Activated CD8-positive, alpha-beta memory T cell treated with anti-CD3 and anti-CD28 coated beads for 24 hours (primary cell): ENCODE data around the gene HENMT1.

Source experiments
- DNase-seq: peaks from one replicate; pipeline ENCODE4 v3.0.0-alpha.2; 2020

The HENMT1 gene

DNA sequence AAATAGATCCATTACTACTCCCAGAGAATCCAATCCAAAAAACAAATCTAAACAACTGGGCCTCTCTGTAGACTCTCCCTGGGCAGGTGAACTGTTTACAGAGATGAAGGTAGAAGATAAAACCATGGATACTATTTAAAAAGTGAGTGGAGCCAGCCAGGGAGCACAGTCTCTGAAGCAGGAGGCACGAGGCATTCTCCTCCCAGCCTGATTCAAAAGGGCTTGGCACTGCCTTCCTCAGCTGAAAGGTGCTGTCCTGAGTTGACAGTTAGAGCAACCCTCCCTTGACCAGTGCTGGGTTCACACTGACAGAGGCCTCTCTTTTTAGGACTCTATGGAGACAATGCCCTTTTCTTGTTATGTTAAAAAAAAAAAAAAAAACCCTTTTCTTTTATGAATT lies 36.8 kb downstream of the HENMT1 start:
- no peak for DNase-seq

DNA sequence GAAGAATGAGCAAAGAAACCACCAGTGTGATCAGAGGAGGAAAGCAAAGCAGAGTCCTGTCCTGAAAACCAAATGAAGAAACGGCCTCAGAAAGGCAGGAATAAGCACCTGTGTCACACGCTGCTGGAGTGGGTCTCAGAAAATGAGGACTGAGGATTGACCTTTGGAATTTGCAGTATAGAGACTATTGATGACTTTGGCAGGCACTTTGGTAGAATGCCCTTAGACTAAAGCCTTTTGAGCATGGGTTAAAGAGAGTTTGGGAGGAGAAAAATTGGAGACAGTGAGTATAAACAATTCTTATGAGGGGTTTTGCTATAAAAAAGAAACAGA lies 43.2 kb downstream of the HENMT1 start:
- DNase-seq, result no peak

DNA sequence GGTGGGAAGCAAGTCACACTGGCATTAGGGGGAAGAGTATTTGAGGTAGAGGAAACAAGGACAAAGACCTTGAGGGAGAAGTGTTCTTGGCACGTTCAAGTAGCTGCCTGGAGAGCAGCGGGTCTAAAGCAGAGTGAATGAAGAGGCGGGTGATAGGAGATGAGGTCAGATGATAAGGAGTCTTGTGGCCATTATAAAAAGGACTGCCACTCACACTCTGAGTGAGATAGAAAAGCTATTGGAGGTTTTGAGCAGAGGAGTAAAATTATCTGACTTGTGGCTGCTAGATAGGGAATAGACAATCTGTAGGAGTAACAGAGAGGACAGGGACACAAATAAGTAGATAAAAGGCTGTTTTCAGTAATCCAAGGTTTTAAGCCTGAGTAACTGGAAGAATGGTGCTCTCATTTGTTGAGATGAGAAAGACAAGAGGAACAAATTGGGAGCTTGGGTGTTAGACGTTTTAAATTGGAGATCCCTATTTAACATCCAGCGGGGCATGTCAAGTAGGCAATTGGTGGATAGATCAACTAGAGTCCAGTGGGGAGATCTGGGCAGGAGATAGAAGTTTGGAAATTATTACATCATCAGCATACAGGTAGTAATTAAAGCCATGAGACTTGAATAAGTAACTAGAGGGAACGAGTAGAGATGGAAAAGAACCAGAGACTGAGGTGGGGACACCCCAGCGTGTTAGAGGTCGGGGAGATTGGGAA lies 43.7 kb downstream of the HENMT1 start:
- no peak for DNase-seq

DNA sequence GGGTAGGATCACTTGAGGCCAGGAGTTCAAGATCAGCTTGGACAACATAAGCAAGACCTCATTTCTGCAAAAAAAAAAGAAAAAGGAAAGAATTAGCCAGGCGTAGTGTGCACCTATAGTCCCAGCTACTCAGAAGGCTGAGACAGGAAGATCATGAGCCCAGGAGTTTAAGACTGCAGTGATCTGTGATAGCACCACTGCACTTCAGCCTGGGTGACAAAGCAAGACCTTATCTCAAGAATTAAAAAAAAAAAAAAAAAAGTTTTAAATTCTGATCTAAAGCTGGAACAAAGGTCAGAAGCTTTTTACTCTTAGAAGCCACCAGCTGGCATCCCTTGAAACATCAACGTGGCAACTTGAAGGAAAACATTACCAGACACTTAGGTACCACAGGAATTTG lies 45.3 kb downstream of the HENMT1 start:
- DNase-seq, result no peak

DNA sequence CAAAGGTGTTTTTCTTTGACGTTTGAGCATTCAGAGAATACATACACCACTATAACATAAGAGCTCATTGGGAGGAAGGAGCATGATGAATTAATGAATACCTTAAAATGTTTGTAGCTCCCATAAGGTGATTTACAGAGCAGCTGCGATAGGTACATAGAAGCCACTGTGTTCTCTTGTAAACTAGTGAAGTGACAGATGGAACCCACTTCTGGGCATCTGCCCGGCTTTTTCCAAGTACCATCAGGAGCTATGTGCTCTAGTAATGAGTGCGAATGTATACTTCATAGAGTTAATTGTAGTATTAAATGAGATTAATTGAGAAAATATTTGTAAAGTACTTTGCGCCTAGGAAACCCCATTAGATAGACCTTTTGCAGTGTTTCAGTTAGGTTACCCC lies 48.4 kb downstream of the HENMT1 start:
- no peak for DNase-seq

DNA sequence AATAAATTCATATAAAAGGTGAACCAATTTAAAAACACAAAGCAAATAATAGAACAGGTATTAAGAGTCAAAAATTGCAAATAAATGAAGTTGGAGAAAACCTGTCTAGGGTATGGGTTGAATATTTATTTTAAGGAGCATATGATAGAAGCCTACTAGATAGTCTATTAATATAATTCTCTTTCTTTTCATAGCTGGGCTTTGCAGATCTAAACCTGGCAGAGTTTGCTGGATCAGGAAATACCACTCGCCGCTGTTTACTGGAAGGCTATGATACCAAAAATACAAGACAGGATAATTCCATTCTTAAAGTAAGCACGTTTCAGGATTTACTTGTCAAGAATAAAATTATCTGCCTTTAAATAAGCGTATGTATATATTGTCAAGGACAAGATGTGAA lies 48.9 kb downstream of the HENMT1 start:
- DNase-seq, result no peak

DNA sequence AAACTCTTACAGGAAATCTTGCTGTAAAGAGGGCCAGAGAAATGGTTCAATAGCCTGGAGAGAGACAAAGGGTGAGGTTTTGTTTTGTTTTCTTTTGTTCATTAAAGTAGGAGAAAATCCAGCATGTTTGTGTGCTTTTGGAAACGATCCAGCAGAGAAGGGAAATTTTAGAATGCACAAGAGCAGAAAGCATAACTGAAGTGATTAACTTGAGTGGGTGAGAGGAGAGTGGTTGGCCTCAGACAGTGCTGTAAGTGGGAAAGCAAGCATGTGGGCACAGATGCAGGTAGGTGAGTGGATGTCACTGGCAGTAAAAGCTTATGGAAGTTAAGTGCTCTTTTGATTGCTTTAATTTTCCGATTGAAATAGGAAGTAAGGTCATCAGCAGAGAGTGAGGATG lies 50.8 kb downstream of the HENMT1 start:
- no peak for DNase-seq

DNA sequence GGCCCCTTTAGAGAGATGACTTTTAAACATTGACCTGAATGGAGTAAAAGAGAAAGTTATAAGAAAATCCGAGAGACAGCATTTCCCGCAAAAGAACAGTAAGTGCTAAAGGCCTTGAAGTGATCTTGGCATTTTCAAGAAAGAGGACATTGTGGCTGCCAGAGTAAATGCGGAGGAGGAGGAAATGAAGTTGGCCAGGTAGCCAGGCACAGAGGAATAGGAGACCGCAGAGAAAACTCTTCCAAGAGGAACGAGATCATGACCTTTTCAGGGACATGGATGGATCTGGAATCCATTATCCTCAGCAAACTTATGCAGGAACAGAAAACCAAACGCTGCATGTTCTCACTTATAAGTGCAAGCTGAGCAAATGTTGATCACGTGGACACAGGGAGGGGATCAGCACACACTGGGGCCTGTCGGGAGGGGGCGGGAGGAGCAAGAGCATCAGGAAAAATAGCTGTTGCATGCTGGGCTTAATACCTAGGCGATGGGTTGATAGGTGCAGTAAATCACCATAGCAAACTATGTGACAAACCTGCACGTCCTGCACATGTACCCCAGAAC lies 51.3 kb downstream of the HENMT1 start:
- no peak for DNase-seq

DNA sequence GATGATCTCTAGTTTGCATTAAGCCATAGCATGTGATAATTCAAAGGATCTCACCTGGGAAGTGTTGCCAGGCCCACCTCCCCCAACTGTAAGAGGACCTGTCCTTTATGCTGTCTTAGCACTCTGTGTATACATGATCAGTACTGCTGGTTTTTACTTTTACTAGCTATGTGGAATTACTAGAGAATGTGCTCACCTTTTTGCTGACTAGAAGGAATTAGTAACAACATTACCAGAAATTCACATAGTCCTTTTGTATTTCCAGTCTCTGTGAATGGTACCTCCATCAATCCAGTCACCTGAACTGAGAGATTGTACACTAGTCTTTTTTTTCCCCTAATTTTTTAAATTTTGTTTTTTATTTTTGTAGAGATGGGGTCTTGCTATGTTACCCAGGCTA lies 54.4 kb downstream of the HENMT1 start:
- no peak for DNase-seq

DNA sequence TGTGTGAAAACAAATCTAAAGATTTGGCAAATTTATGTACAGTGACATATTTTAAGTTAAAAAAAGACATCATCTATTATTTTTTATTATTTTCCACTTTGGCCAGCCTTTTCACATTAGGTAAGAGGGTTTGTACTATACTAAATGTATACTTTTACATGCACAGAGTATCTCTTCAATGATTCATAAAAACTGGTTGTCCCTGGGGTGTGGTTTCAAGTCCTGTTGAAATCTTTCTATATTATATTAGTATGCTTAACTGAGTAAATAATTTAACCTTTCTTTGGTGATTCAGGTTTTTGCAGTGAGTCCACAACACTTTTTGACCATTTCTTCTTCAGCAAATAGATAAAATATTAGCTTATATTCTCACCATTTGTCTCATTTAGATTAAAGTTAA lies 55.3 kb downstream of the HENMT1 start:
- no peak for DNase-seq

DNA sequence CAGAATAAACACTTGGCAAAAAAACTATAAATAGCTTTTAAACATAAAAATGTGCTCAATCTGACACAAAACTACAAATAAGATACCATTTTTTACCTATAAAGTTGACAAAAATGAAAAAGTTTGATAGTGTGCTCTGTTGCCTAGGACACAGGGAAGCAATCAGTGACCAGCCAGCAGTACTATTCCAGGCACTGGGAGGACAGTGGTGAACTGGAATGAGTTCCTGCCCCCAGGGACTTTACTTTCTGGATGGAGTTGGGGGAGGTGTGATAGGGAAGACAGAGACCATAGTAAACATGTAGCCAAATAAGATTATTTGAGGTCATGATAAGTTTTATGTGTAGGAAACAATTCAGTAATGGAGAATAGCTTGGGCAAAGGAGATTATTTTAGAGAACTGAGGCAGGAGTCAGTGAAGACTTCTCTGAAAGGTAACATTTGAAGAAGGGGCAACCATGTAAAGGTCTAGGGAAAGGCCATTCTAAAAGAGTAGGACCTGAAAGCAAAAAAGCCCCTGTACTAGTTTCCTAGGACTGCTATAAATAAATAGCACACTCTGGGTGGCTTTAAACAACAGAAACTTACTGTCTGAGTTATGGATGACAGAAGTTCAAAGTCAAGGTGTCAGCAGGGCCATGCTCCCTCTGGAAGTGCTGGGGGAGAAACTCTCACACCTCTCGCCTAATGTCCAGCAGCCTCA lies 59.0 kb downstream of the HENMT1 start:
- no peak for DNase-seq

DNA sequence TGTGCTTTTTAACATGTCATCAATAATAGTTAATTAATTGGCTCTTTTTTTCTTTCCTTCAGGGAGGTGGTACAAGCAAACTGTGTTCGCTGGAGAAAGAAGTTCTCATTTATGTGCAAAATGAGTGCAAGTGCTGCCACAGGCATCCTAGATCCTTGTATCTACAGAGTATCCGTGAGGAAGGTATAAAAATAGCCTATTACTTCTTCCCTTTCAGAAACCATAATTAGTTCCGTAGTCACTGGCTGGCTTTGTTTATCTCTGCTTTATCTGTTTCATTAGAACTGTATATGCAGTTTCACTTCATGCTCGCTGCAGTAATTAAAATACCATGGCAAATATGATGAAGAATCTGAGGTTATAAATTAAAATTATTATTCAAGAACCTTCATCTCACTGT lies 60.4 kb downstream of the HENMT1 start:
- no peak for DNase-seq

DNA sequence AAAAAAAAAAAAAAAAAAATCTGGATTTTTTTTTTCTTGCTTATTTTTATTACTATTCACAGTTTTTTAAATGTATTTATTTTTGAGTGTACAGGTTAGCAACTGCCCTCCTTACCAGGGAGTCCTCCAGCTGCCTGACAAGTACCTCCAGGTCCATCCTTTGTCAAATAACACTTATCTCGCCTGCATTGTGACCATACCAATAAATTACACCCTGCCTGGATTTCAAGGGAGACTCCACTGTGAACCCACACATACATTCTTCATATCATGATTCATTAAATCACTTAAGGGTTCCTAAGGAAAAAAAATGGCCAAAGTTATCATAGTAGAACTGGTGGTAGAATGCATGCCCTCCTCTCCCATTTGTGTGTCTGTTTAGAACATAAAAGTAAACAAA lies 62.6 kb downstream of the HENMT1 start:
- no peak for DNase-seq
